Measurements from ENCODE around the gene C6orf47.

- TF ChIP-seq USF2 (IDR thresholded peaks at IDR 0.05; ENCODE audit: low read depth, low read length) (no peak), USF2 (CRISPR knock-in tag; IDR thresholded peaks at IDR 0.05; ENCODE audit: borderline replicate concordance) (no peak), CREB1 (IDR thresholded peaks at IDR 0.05) (no peak), CREB1 (CRISPR knock-in tag; IDR thresholded peaks at IDR 0.05) (no peak), RARG (CRISPR knock-in tag; IDR thresholded peaks at IDR 0.05; ENCODE audit: low read depth) (no peak), DPF2 (CRISPR knock-in tag; IDR thresholded peaks at IDR 0.05; ENCODE audit: borderline replicate concordance, low read depth) (no peak), ZNF354B (CRISPR knock-in tag; IDR thresholded peaks at IDR 0.05) (no peak), ZFP91 (CRISPR knock-in tag; IDR thresholded peaks at IDR 0.05; ENCODE audit: borderline replicate concordance) (no peak), EP300 (IDR thresholded peaks at IDR 0.05; ENCODE audit: low read depth in 2 of 2, low read length in 2 of 2) (no peak), EP300 (CRISPR knock-in tag; IDR thresholded peaks at IDR 0.05; ENCODE audit: borderline replicate concordance) (no peak)
Measured at GRCh38 chr6:31640612-31641011, 20.0 kb downstream of the C6orf47 start.

All from HepG2 (cell line).